Activated CD4-positive, alpha-beta memory T cell treated with anti-CD3 and anti-CD28 coated beads, Interleukin-2, amount 10 ng/mL, durations not matched to agents 7 days and 5 days (primary cell): Measurements from ENCODE around the gene EVI5L. TPM values are rescaled to one million over a fixed set of nuclear protein-coding genes. Genes with fewer than 3 reads are reported as not detected.
A peak's percentile ranks its signal among the peaks of the same experiment; 100 is the strongest.

Source experiments
- CTCF ChIA-PET: fragments of 350-600 bp; sonication (Branson Sonifier 250); formaldehyde crosslinking; loops from one replicate; lab custom pipeline; 2021; ENCODE audit warnings: antibody characterized with exemption, inconsistent platforms; lab: Charles Lee
- POLR2A ChIA-PET: fragments of 350-600 bp; sonication (Branson Sonifier 250); formaldehyde crosslinking; loops from one replicate; lab custom pipeline; 2021; ENCODE audit warnings: antibody characterized with exemption; lab: Charles Lee
- DNase-seq: peaks from one replicate; pipeline ENCODE4 v3.0.0-alpha.2; 2020
- H3K27ac Mint-ChIP-seq: one replicate; pipeline ENCODE4 v1.8.0; 2021; ENCODE audit warnings: mild to moderate bottlenecking, mixed read lengths
- H3K27me3 Mint-ChIP-seq: one replicate; pipeline ENCODE4 v1.8.0; 2021; ENCODE audit warnings: mixed read lengths
- H3K36me3 Mint-ChIP-seq: one replicate; pipeline ENCODE4 v1.8.0; 2021; ENCODE audit warnings: low read depth, mixed read lengths
- H3K4me1 Mint-ChIP-seq: one replicate; pipeline ENCODE4 v1.8.0; 2021; ENCODE audit warnings: mixed read lengths
- H3K4me3 Mint-ChIP-seq: one replicate; pipeline ENCODE4 v1.8.0; 2021; ENCODE audit warnings: mild to moderate bottlenecking, mixed read lengths
- H3K9me3 Mint-ChIP-seq: one replicate; pipeline ENCODE4 v1.8.0; 2021; ENCODE audit warnings: mixed read lengths
- total RNA-seq, 2 experiments: library from RNA; stranded (reverse); gene quantifications; one replicate each; pipeline ENCODE4 v1.2.3, GENCODE V29; 2021

EVI5L gene
- total RNA-seq, 2 experiments from 2014 or later = 7.0 to 7.7 TPM

DNA sequence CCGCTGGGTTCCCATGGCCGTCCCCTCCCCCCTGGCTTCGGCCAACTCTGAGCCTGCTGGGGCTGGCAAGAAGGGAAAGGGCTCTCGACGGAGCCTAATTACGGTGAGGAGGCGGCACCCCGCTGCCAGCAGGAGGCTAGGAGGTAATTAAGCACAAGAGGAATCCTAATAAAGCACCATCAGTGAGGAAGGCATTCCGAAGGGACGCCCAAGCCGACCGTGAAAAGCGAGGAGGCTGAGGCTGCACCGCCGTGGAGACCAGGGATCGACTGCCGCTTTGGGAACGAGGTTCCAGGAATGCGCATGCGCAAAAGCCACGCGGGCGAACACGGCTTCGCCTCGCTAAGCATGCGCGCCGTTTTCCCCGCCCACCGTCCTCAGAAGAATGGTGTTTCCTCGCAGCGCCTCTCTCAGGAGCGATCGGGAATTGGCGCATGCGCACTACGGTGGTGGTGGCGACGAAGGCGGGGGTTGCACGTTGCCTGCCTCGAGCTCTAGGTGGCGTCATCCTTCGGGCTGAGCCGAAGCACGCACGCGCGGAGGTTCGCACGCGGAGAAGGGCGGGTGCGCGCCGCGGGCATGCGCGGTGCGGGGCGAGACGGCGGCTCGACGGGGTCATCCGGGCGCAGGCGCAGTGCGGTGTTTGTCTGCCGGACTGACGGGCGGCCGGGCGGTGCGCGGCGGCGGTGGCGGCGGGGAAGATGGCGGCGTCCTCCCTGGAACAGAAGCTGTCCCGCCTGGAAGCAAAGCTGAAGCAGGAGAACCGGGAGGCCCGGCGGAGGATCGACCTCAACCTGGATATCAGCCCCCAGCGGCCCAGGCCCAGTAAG, 73.4 kb downstream of the EVI5L start, which contains the start of gene MAP2K7:
TSS of gene MAP2K7 (plus strand) at position 634 of the 830 bp plus-strand sequence. CDS start at position 702, 68 bp downstream.
- H3K27ac Mint-ChIP-seq = peak within 1 kb of the TSS; percentile 89
- H3K27me3 Mint-ChIP-seq = no peaks in the 10 kb centered on the region
- ChIA-PET CTCF (interaction anchor here (0.5 to 2.5 kb wide), 14 partner anchors 15 to 335 kb away, joined by 3 to 24 read pairs (median 4); partner anchors contain the start of genes SNAPC2, TIMM44 and TRAPPC5), POLR2A (interaction anchor here (0.8 to 1.6 kb wide), 8 partner anchors 8 to 274 kb away, joined by 3 to 25 read pairs (median 7); partner anchors contain the start of genes PET100, SNAPC2, TIMM44 and XAB2)
- peaks cover 30% of the 10 kb centered on the region for H3K4me1 Mint-ChIP-seq
- H3K9me3 Mint-ChIP-seq = no peaks in the 10 kb centered on the region
- peak within 1 kb of the TSS; percentile 85 for H3K4me3 Mint-ChIP-seq
- DNase-seq = peak; percentile 100
- H3K36me3 Mint-ChIP-seq = peaks cover 17% of the 10 kb centered on the region

DNA sequence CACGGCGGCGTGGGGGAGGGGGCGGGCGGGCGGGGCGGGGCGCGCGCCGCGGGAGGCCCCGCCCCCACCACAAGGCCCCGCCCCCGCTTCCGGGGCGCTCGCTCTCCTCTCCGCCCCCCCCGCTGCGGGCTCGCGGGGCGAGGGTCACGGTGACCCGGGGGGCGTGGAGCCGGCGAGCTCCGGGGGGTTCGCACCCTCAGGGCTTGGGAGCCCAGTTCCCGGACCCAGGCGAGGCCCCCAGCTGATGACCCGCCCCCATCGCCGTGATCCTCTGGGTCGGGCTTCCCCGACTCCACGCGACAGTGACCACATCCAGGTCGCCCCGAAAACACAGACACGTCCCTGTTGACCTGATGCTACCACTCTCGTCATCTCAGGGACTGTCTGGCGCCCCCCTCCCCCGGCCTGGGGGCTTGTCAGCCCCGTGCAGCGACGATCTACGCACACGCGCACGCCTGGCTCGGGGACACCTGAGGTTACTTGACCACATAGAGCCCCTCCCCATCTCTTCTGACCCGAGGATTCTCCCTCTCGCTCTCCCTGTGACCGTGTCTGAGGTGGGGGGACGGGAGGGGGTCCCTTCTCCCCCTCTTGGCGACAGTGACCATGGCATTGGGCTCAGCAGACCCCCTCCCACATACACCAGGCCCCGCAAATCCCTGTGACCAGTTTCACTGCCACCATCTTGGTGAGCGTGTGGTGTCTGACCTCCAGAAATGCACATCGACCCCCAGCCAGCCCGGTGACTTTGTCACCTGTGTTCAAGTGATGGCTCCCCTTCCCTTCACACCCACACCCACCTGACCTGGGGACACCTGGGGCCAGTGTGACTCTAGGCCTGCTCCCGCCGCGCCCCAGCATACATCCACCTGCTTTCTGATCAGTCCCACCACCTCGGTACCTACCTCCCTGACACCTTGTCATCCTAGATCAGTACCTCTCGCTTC, 74.3 kb downstream of the EVI5L start:
- Mint-ChIP-seq H3K27me3 (no peaks in the 10 kb centered on the region), H3K9me3 (no peaks in the 10 kb centered on the region), H3K4me1 (peaks cover 30% of the 10 kb centered on the region), H3K36me3 (peaks cover 17% of the 10 kb centered on the region), H3K27ac (peak overlapping the region; percentile 83), H3K4me3 (peak overlapping the region; percentile 85)
- ChIA-PET POLR2A (interaction anchor here (0.7 to 1.6 kb wide), 9 partner anchors 7 to 275 kb away, joined by 3 to 25 read pairs (median 6); partner anchors contain the start of genes PET100, SNAPC2, TIMM44 and XAB2), CTCF (interaction anchor here (0.5 to 2.5 kb wide), 14 partner anchors 14 to 336 kb away, joined by 3 to 24 read pairs (median 4); partner anchors contain the start of genes SNAPC2, TIMM44 and TRAPPC5)
- DNase-seq = peak; percentile 76

DNA sequence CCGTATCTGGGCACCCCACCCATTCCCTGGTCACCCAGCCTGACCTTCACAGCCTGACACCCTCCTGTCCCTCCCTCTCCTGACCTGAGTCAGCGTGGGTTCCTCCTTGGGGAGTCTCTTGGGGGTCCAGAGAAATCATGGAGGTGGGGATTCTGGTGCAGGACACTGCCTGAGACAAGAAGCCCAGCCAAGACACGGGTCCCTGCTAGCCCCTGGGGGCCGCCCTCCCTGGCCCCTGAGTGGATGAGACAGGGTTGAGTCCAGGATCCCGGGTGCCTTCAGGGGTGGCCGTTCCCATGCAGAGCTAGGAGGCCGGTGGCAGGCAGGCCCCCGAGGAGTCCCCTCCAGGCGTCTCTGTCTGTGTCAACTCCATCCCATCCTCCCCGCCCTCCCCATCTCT, 75.2 kb downstream of the EVI5L start:
- no peaks in the 10 kb centered on the region for H3K9me3 Mint-ChIP-seq
- ChIA-PET CTCF (no interaction called here), POLR2A (no interaction called here)
- peaks cover 30% of the 10 kb centered on the region for H3K4me1 Mint-ChIP-seq
- DNase-seq = no peak
- peak overlapping the region; percentile 85 for H3K4me3 Mint-ChIP-seq
- peaks cover 17% of the 10 kb centered on the region for H3K36me3 Mint-ChIP-seq
- H3K27ac Mint-ChIP-seq = peak overlapping the region; percentile 83
- H3K27me3 Mint-ChIP-seq = no peaks in the 10 kb centered on the region

DNA sequence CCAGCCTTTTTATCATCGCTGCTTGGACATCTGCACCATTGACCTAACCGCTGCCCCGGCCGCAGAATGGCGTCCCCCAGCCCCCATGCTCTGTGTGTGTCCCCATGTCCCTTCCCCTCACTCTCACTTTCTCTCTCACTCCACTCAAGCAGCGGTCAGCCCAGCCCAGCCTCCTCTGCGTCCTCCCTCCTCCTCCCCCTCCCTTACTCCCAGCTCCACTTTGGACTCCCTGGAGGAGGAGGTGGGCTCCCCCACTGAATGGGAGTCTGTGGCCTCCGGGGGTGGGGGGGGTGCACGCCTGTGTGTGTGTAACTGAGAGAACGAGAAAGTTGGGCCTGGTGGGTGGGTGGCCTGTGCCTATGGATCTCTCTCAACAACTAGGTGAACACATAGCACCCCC, 75.8 kb downstream of the EVI5L start:
- POLR2A ChIA-PET = no interaction called here
- CTCF ChIA-PET = no interaction called here
- H3K4me3 Mint-ChIP-seq = peak overlapping the region; percentile 56
- no peak overlapping the region for H3K27ac Mint-ChIP-seq
- H3K9me3 Mint-ChIP-seq = no peaks in the 10 kb centered on the region
- no peaks in the 10 kb centered on the region for H3K27me3 Mint-ChIP-seq
- peaks cover 30% of the 10 kb centered on the region for H3K4me1 Mint-ChIP-seq
- DNase-seq = no peak
- peaks cover 23% of the 10 kb centered on the region for H3K36me3 Mint-ChIP-seq

DNA sequence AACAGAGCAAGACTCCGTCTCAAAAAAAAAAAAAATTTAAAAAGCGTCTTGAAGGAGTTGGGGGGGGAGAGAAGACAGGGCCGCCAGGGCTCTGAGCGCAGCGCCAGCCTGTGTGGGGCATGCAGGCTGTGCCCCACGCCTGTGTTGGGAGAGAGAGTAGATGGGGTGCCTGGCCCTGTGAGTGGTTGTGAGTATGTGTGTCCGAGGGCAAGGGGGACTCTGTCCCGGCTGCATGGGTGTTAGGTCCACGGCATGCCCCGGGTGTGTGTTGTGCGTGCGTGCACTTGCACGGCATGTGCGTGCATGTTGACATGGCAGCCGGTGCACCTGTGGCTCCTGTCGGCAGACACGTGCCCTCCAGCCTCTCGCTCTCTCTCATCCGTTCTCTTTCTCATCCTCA, 77.1 kb downstream of the EVI5L start:
- H3K4me3 Mint-ChIP-seq = no peak overlapping the region
- POLR2A ChIA-PET = interaction anchor here (3.8 kb wide), 1 partner anchor 14 kb away, joined by 17 read pairs; the partner anchor contains the start of gene SNAPC2
- peaks cover 29% of the 10 kb centered on the region for H3K4me1 Mint-ChIP-seq
- H3K27me3 Mint-ChIP-seq = no peaks in the 10 kb centered on the region
- peaks cover 31% of the 10 kb centered on the region for H3K36me3 Mint-ChIP-seq
- CTCF ChIA-PET = no interaction called here
- H3K27ac Mint-ChIP-seq = no peak overlapping the region
- no peak for DNase-seq
- no peaks in the 10 kb centered on the region for H3K9me3 Mint-ChIP-seq

DNA sequence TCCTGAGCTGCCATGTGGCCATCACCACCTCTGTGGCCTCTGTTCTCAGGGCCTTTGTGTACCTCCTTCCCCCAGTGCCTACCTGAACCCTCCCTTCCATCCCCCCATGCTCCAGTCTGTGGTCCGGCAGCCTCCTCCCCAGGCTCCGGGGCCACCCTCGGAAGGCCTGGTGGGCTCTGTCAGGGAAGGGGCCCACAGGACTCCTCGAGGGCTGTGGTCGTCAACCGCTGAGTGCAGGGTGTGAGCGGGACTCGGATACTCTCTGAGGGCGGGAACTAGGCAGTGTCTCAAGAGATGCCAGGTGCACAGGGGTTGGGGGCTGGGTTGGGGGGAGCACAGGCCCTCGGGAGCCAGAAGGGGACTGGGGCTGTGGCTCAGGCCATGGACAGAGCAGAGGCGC, 77.5 kb downstream of the EVI5L start:
- H3K27ac Mint-ChIP-seq = no peak overlapping the region
- ChIA-PET POLR2A (interaction anchor here (3.8 kb wide), 1 partner anchor 13 kb away, joined by 17 read pairs; the partner anchor contains the start of gene SNAPC2), CTCF (no interaction called here)
- H3K4me3 Mint-ChIP-seq = no peak overlapping the region
- H3K4me1 Mint-ChIP-seq = peaks cover 27% of the 10 kb centered on the region
- H3K9me3 Mint-ChIP-seq = no peaks in the 10 kb centered on the region
- DNase-seq = no peak
- H3K27me3 Mint-ChIP-seq = no peaks in the 10 kb centered on the region
- H3K36me3 Mint-ChIP-seq = peaks cover 32% of the 10 kb centered on the region

DNA sequence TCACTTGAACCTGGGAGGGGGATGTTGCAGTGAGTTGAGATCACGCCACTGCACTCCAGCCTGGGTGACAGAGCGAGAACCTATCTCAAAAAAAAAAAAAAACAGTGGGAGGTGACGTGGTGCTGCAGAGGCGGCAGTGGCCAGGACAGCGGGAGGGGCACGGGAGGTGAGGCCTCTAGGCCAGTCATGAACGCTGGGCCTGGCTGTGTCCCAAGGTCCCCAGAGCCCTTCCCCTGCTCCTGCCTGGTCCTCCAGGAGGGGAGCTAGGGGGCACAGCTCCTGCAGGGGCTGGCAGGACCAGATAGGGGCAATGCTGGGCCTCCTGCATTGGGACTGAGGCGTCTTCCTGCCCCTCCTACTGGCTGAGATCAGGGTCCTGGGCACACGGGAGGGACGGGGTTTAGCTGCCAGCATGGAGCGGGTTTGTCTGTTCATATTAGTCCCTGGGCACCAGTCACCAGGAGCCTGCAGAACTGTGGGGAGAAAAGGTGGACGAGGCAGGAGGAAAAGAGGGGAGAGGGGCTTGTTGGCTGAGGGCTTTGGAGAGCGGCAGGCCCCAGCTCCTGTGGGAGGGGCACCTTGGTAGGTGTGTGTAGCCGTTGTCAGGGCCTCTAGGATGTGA, 78.2 kb downstream of the EVI5L start:
- no peaks in the 10 kb centered on the region for H3K9me3 Mint-ChIP-seq
- H3K27me3 Mint-ChIP-seq = no peaks in the 10 kb centered on the region
- no peak overlapping the region for H3K4me3 Mint-ChIP-seq
- DNase-seq = no peak
- CTCF ChIA-PET = no interaction called here
- H3K36me3 Mint-ChIP-seq = peaks cover 38% of the 10 kb centered on the region
- no peak overlapping the region for H3K27ac Mint-ChIP-seq
- peaks cover 22% of the 10 kb centered on the region for H3K4me1 Mint-ChIP-seq
- POLR2A ChIA-PET = interaction anchor here (3.8 kb wide), 1 partner anchor 13 kb away, joined by 17 read pairs; the partner anchor contains the start of gene SNAPC2

DNA sequence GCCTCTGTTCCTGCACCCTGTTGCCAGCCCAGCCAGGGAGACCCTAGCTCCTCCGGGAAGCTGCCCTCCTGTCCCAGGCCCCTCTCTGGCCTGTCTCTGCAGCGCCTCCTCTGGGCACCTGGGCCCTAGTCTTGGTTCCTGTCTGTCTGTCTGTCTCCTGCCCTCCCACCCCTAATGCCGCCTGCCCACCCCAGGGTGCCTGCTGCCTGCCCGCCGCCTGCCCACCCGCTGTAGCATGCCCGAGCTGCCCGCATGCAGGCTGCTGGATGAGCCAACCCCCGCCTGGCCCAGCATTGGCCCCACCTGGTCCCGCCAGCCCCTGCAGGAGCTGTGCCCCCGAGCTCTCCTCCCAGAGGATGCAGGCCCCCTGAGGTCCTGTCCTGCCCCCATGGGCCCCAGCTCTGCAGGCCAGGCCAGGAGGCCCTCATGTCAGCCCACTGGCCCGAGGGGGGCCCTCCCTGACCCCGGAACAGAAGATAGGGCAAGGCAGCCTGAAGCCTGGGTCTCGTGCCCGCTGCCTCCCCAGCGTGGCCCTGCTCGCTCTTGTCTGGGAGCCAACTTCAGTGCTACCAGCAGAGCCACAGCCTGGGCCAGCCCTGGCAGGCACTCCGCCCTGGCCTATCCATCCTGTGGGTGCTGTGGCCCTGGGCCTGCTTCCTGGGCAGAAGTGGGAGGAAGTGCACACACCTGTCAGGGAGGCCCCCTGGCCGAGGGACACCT, 78.9 kb downstream of the EVI5L start:
- ChIA-PET CTCF (no interaction called here), POLR2A (interaction anchor here (3.8 kb wide), 1 partner anchor 12 kb away, joined by 17 read pairs; the partner anchor contains the start of gene SNAPC2)
- no peaks in the 10 kb centered on the region for H3K27me3 Mint-ChIP-seq
- no peak for DNase-seq
- peaks cover 35% of the 10 kb centered on the region for H3K36me3 Mint-ChIP-seq
- no peaks in the 10 kb centered on the region for H3K9me3 Mint-ChIP-seq
- no peak overlapping the region for H3K4me3 Mint-ChIP-seq
- H3K4me1 Mint-ChIP-seq = peaks cover 18% of the 10 kb centered on the region
- H3K27ac Mint-ChIP-seq = no peak overlapping the region

DNA sequence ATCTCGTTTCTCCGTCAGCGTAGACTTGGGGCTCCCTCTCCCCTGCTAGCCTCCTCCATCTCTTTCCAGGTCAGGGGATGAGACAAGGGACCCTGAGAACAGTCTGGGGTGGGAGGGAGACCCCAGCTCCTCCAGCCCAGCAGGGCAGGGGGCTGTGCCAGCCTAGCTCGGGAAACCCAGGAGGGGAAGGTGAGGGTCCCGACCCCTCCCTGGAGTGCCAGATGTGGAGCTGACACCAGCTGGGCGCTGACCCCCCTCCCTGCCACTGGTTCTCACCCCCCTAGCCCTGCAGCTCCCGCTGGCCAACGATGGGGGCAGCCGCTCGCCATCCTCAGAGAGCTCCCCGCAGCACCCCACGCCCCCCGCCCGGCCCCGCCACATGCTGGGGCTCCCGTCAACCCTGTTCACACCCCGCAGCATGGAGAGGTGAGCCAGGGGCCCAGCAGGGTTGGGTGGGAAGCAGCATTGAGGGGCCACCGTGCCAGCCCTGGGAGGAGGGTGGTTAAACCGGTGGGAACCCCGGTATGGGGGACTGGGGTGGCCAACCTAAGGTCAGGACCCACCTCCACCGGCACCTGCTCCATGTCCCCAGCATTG, 79.6 kb downstream of the EVI5L start:
- H3K36me3 Mint-ChIP-seq = peaks cover 34% of the 10 kb centered on the region
- H3K4me3 Mint-ChIP-seq = no peak overlapping the region
- DNase-seq = no peak
- H3K27me3 Mint-ChIP-seq = no peaks in the 10 kb centered on the region
- POLR2A ChIA-PET = interaction anchor here (3.8 kb wide), 1 partner anchor 11 kb away, joined by 17 read pairs; the partner anchor contains the start of gene SNAPC2
- CTCF ChIA-PET = no interaction called here
- no peak overlapping the region for H3K27ac Mint-ChIP-seq
- no peaks in the 10 kb centered on the region for H3K9me3 Mint-ChIP-seq
- H3K4me1 Mint-ChIP-seq = peaks cover 14% of the 10 kb centered on the region

DNA sequence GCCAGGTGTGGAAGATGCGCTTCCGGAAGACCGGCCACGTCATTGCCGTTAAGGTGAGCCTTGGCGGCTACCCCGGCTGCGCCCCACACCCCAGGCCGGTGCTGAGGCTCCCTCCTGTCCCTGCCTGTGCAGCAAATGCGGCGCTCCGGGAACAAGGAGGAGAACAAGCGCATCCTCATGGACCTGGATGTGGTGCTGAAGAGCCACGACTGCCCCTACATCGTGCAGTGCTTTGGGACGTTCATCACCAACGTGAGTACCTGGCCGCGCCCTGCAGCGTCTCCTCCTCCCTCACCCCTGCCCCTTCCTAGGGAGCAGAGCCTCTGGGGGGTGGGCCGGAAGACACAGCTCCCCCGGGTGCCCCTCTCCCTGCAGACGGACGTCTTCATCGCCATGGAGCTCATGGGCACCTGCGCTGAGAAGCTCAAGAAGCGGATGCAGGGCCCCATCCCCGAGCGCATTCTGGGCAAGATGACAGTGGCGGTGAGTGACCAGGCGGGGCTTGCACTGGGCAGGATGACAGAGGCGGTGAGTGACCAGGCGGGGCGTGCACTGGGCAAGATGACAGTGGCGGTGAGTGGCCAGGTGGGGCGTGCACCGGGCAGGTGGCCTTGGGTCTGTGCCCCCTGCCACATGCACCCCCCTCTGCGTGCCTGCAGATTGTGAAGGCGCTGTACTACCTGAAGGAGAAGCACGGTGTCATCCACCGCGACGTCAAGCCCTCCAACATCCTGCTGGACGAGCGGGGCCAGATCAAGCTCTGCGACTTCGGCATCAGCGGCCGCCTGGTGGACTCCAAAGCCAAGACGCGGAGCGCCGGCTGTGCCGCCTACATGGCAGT, 80.5 kb downstream of the EVI5L start:
- Mint-ChIP-seq H3K4me1 (peaks cover 7% of the 10 kb centered on the region), H3K27me3 (peaks cover 4% of the 10 kb centered on the region), H3K36me3 (peaks cover 26% of the 10 kb centered on the region), H3K9me3 (no peaks in the 10 kb centered on the region), H3K4me3 (no peak overlapping the region), H3K27ac (no peak overlapping the region)
- ChIA-PET CTCF (no interaction called here), POLR2A (interaction anchor here (3.8 kb wide), 1 partner anchor 10 kb away, joined by 17 read pairs; the partner anchor contains the start of gene SNAPC2)
- DNase-seq = no peak
